HCT116 (cell line): ENCODE results near the gene FGD4.

Experiments used
- CEBPB ChIP-seq: IDR thresholded peaks from 2 replicates; pipeline ENCODE4 v1.6.1; 2012; ENCODE audit warnings: low read depth
- EZH2 ChIP-seq: fragments of 200-600 bp; sonication (generic); IDR thresholded peaks from 2 replicates; pipeline ENCODE4 v1.6.1; 2017; ENCODE audit warnings: antibody characterized with exemption, mixed run types
- JUND ChIP-seq: IDR thresholded peaks from 2 replicates; pipeline ENCODE4 v1.6.1; 2012
- POLR2A ChIP-seq: IDR thresholded peaks from 2 replicates; pipeline ENCODE4 v1.7.0; 2011; ENCODE audit warnings: borderline replicate concordance; ENCODE audit not compliant: insufficient read depth, insufficient read length; ENCODE audit errors: extremely low read depth
- POLR2AphosphoS5 ChIP-seq: IDR thresholded peaks from 2 replicates; pipeline ENCODE4 v1.6.1; 2011; ENCODE audit warnings: mild to moderate bottlenecking, low read depth, low read length, moderate library complexity
- ZNF274 ChIP-seq: fragments of 200-500 bp; sonication (Bioruptor generic); IDR thresholded peaks from 2 replicates; pipeline ENCODE4 v1.6.1; 2014; ENCODE audit warnings: mild to moderate bottlenecking, low read depth, low read length, inconsistent platforms
- TF ChIP-seq, protein P1 (sequence below), 3 experiments: fragments of 200-600 bp in 1 of 3; sonication (generic) in 1 of 3; IDR thresholded peaks in 2 of 3; conservative IDR thresholded peaks in 1 of 3; 2 replicates each; pipeline ENCODE4 v1.5.1; 2012 to 2017; ENCODE audit warnings: low read depth in 2 of 3, low read length in 2 of 3, antibody characterized with exemption in 1 of 3, borderline replicate concordance in 1 of 3, control low read depth in 1 of 3, mild to moderate bottlenecking in 1 of 3, mixed read lengths in 1 of 3, mixed run types in 1 of 3, moderate library complexity in 1 of 3; ENCODE audit not compliant: insufficient read depth in 1 of 3
- TF ChIP-seq, protein P2 (sequence below): IDR thresholded peaks from 2 replicates; pipeline ENCODE4 v1.6.1; 2012
- TF ChIP-seq, protein P3 (sequence below): IDR thresholded peaks from 2 replicates; pipeline ENCODE4 v1.6.1; 2011; ENCODE audit warnings: mild to moderate bottlenecking, low read length, moderate library complexity; ENCODE audit not compliant: insufficient replicate concordance; ENCODE audit errors: extremely low read depth

DNA sequence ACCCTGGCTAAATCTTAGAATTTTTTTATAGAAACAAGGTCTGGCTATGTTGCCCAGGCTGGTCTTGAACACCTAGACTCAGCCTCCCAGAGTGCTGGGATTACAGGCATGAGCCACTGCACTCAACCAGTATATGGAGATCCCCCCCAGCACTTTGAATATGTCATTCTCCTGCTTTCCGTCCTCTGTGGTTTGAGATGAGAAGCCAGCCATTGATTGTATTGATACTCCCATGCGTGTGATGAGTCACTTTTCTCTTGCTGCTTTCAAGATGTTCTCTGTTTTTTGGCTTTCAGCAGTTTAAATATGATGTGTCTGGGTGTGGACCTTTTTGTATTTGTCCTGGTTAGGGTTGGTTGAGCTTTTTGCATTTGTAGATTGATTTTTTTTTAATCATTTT lies 204.5 kb downstream of the FGD4 start:
- TF ChIP-seq POLR2A: no peak
- TF ChIP-seq EZH2: no peak
- no peak for TF ChIP-seq CEBPB
- TF ChIP-seq, protein P1, sequence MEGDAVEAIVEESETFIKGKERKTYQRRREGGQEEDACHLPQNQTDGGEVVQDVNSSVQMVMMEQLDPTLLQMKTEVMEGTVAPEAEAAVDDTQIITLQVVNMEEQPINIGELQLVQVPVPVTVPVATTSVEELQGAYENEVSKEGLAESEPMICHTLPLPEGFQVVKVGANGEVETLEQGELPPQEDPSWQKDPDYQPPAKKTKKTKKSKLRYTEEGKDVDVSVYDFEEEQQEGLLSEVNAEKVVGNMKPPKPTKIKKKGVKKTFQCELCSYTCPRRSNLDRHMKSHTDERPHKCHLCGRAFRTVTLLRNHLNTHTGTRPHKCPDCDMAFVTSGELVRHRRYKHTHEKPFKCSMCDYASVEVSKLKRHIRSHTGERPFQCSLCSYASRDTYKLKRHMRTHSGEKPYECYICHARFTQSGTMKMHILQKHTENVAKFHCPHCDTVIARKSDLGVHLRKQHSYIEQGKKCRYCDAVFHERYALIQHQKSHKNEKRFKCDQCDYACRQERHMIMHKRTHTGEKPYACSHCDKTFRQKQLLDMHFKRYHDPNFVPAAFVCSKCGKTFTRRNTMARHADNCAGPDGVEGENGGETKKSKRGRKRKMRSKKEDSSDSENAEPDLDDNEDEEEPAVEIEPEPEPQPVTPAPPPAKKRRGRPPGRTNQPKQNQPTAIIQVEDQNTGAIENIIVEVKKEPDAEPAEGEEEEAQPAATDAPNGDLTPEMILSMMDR (IDR thresholded peaks at IDR 0.05 in 2 of 3, conservative IDR thresholded peaks at IDR 0.05 in 1 of 3; ENCODE audit: borderline replicate concordance in 1 of 3, insufficient read depth in 1 of 3, low read depth in 2 of 3, low read length in 2 of 3): no peak
- TF ChIP-seq JUND: no peak
- TF ChIP-seq POLR2AphosphoS5: no peak
- TF ChIP-seq, protein P2, sequence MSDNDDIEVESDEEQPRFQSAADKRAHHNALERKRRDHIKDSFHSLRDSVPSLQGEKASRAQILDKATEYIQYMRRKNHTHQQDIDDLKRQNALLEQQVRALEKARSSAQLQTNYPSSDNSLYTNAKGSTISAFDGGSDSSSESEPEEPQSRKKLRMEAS: no peak
- no peak for TF ChIP-seq ZNF274
- TF ChIP-seq, protein P3, sequence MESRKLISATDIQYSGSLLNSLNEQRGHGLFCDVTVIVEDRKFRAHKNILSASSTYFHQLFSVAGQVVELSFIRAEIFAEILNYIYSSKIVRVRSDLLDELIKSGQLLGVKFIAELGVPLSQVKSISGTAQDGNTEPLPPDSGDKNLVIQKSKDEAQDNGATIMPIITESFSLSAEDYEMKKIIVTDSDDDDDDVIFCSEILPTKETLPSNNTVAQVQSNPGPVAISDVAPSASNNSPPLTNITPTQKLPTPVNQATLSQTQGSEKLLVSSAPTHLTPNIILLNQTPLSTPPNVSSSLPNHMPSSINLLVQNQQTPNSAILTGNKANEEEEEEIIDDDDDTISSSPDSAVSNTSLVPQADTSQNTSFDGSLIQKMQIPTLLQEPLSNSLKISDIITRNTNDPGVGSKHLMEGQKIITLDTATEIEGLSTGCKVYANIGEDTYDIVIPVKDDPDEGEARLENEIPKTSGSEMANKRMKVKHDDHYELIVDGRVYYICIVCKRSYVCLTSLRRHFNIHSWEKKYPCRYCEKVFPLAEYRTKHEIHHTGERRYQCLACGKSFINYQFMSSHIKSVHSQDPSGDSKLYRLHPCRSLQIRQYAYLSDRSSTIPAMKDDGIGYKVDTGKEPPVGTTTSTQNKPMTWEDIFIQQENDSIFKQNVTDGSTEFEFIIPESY: no peak
